Inflammatory macrophage (primary cell): ENCODE data around the gene SAT1.
"Not testable (repeated sequence)": the region's sequence is repeated elsewhere in the genome, so short reads cannot be mapped to it uniquely, and the experiment has no call there.

Experiments used
- DNase-seq, 2 donors: peaks; one replicate each; pipeline ENCODE4 v3.0.0-alpha.2; 2020 to 2022
- total RNA-seq, 18 experiments: gene quantifications; one replicate each; lab custom pipeline; 2026; ENCODE audit warnings: mixed read lengths in 6 of 18, inconsistent platforms in 2 of 18; lab: John Stamatoyannopoulos, UW

SAT1 gene
- total RNA-seq = 170 to 1,180 (median 423) reads per million in 18 experiments

GRCh38 chrX:23782863-23783588 is at the start of gene SAT1:
SAT1 (plus strand) TSS chrX:23783173; CDS start chrX:23783352, 179 bp downstream.
- peak; percentile 96 to 97 for DNase-seq

- no peak for DNase-seq
These were observed 46.9 kb upstream of the SAT1 start for GRCh38 chrX:23736030-23736429.

- peak; percentile 31 to 51 for DNase-seq
These were observed 45.6 kb upstream of the SAT1 start for GRCh38 chrX:23737413-23737812.

- DNase-seq = peak in 1 of 2 donors; percentile 5
These were observed 40.7 kb upstream of the SAT1 start for GRCh38 chrX:23742174-23742696.

- peak; percentile 92 for DNase-seq
These were observed 40.0 kb upstream of the SAT1 start, which contains the start of gene ACOT9 for GRCh38 chrX:23742697-23743622. ACOT9 (minus strand) TSS chrX:23743276; CDS start chrX:23743144, 132 bp downstream.

- not testable (repeated sequence) for DNase-seq
These were observed 39.4 kb upstream of the SAT1 start for GRCh38 chrX:23743623-23743971.

- peak in 1 of 2 donors; percentile 15 for DNase-seq
These were observed 37.2 kb upstream of the SAT1 start for GRCh38 chrX:23745786-23746185.

- no peak for DNase-seq
These were observed 33.8 kb upstream of the SAT1 start for GRCh38 chrX:23749129-23749528.

DNA sequence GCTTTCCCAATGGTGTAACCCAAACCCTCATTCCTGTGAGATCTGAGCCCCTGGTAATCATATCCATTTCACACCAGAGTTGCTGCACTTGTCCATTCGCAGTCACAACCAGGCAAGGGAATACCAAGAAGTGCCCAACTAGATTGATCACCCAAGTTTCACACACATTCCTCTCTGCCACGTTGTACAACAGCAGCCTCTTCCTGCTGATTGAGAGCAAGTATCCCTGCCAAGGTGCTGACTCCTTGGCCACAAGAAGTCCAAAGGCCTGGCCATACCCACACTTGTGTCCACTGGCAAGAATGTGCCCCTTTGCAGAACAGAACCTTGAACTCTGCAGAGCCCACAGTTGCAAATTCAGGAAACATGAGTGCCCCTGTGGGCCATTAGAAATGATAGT is 33.4 kb upstream of the SAT1 start:
- no peak for DNase-seq

DNA sequence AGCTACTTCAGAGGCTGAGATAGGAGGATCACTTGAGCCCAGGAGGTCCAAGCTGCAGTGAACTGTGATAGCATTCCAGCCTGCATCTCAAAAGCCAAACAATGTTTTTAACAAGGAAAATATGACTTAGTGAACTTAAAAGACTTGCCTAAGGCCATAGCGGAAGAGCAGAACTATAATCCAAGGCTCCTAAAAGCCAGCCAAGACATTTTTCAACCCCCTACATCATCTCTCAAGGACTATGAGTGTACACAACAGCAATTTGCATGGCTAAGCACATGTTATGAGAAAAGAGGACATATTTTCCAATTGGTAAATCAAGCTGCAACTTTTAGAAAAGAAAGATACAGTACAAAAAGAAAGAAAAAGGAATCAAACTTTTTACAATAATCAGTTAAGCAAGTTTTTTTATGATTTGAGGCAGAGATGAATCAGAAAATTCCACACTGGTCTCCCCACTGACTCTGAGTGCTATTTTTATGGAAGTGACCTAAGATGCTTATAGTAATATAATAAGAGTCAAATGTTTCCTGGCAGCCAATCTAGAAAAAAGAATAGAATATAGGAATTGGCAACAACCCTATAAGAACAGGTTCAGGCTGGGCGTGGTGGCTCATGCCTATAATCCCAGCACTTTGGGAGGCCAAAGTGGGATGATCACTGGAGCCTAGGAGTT is 30.1 kb upstream of the SAT1 start:
- no peak for DNase-seq

GRCh38 chrX:23754664-23755063 is 28.3 kb upstream of the SAT1 start:
- no peak for DNase-seq

GRCh38 chrX:23756165-23756564 is 26.8 kb upstream of the SAT1 start:
- DNase-seq = peak; percentile 67 to 76

DNA sequence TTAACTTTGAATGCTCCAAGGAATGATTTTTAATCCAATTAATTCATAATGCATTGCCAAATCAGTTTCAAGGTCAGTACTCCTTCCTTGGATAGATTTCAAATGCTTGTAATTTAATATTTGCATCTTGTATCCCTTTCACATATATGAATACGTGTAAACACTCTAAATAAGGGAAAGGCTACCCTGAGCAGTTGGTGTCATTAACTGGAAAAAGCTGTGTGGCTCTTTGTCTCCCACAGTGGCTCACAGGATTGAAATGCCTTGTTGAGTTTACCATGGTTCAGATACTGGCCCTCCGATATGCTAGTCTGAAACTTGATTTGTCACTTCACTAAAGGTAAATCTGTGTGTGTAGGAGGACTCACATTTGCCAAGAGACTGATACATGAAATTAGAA is 23.2 kb upstream of the SAT1 start:
- no peak for DNase-seq

DNA sequence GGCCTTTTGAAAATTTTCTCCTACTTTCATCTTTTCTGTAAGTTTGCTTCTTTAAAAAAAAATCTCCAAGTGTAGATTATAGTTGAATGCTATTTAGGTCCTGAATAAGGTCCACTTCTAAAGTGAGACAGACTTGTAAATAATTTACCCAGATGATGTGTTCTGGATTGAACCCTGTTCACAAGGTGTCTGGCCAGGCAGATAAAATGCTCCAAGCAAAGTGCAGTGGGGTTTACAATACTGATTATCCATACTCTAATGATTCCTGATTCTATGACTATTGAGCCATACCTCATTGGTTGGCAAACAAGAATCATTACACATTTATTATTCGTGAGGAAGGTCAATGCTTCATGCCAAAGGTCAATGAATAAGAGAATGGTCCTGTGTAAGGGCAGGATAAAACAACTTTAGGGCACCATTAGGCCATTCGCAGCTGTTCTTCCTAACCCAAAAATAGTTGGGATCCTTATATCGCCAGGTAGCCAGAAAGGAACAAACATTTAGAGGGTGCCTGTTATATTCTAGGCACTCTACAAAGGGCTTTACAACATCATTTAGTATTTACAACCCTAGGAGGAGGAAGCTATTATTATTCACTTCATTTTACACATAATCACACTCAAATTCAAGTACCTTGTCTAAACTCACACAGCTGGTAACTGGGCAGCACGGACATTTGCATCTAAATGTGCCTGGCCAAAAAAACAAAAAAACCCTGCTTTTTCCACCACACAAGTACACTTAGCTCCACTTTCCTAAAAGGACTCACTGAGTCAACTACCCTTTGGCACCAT is 18.6 kb upstream of the SAT1 start:
- DNase-seq = no peak

DNA sequence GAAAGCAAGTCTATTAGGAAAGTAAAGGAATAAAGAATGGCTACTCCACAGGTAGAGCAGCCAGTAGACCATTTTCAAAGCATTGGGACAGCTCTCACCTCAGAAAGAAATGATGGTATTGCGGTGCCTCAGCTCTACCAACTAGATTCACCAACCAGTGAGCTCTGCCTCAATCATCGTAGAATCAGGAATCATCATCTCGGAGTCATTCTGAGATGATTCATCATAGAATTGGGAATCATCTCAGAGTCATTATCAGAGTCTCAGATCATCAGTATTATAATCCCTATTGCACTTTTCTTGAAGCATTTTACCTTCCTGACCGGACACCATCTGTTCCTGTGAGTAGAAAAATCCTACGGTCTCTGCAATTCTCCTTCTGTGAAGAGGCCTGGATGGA is 17.5 kb upstream of the SAT1 start:
- DNase-seq = no peak

GRCh38 chrX:23765868-23766267 is 17.1 kb upstream of the SAT1 start:
- DNase-seq = no peak

DNA sequence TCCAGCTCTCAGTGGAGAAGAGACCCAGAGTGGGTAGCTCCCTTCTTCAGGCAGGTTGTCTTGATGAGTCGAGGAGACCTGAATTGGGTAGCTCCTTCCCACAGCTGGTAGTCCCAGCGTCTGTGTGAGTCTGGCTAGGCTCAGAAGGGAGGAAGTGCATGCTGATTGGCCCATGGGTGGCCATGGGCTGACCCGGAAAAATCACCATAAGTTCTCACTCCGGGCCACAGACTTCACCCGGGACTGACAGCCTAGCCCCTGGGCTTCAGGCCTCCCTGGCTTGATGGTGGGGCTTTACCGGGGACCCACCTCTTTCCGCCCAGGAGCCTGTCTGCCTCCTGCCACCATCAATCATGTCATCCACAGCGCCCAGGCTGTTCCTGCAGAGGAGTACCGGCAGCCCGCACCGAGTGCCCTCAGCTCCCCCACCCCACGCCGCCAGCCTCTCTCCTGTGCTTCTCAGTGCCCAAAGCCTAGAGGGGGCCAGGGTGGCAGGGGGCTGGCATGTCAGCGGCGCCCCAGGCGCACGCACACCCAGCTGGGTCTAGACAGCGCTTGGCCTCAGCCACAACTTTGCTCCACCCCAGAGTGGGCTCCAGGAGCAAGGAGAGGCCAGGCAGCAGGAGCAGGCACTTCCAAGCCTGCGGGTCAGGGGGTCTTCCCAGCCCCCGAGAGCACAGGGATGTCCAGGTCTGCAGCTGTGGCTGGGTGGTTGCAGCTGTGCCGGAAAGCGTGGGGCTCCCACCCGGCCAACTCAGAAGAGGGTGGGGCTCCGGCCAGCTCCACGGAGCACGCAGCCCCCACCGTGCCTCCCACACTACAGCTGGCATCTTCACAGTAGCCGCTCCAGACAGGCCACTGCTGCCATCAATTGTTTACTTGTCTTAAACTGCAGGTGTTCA is 16.1 kb upstream of the SAT1 start:
- peak; percentile 12 to 26 for DNase-seq

GRCh38 chrX:23770142-23770541 is 12.8 kb upstream of the SAT1 start:
- DNase-seq = no peak

DNA sequence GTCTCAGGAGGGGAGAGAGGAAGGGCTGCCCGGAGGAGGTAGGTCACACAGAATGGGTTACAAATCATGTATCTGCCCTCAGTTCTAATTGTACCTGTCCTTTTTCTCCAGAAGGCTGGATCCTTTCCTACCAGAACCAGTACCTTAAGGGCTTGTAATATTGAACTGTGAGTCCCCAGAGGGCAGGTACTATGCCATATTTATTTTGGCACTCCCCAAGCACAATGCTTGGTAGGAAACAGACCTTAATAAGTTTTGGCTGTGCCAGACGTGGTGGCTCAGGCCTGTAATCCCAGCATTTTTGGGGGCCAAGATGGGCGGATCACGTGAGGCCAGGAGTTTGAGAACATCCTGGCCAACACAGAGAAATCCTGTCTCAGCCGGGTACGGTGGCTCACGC is 11.9 kb upstream of the SAT1 start:
- not testable (repeated sequence) for DNase-seq

- peak; percentile 73 to 74 for DNase-seq
These were observed 9.3 kb upstream of the SAT1 start for GRCh38 chrX:23773601-23774175.
